NCI-H526 treated with DMSO at 0.1 percent for 48 hours (cell line): Measurements from ENCODE around the gene SLC39A11.
"Not testable (repeated sequence)": the region's sequence is repeated elsewhere in the genome, so short reads cannot be mapped to it uniquely, and the experiment has no call there.

Source experiments
- DNase-seq: peaks from one replicate; lab custom pipeline; 2025; lab: John Stamatoyannopoulos, UW

The SLC39A11 gene

GRCh38 chr17:72832306-72832705 is 260.2 kb downstream of the SLC39A11 start:
- no peak for DNase-seq

DNA sequence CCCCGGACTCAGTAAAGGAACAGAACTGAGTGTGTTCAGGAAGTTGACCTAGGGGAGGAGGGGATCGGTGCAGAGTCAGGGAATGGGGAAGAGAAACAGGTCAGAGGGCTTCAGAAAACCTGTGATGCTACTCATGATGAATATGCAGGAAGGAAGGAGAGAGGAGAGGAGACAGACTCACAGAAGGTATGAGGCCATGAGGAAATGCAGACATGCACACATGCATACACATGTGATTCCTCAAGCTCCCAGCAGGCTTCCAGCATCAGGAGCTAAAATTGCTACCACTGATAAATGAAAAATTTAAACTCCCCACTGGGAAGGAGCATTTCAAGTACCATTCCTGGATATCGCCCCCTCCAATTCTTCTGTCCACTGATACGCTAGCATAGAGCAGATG is 262.6 kb downstream of the SLC39A11 start:
- no peak for DNase-seq

- no peak for DNase-seq
Observed at GRCh38 chr17:72826602-72827001, 265.9 kb downstream of the SLC39A11 start.

DNA sequence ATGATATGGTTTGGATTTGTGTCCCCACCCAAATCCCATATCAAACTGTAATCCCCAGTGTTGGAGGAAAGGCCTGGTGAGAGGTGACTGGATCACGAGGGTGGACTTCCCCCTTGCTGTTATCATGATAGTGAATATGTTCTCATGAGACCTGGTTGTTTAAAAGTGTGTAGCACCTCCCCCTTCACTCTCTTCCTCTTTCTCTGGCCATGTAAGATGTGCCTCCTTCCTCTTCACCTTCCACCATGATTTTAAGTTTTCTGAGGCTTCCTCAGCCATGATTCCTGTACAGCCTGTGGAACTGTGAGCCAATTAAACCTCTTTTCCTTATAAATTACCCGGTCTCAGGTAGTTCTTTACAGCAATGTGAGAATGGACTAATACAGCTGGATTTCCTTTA is 266.4 kb downstream of the SLC39A11 start:
- not testable (repeated sequence) for DNase-seq

DNA sequence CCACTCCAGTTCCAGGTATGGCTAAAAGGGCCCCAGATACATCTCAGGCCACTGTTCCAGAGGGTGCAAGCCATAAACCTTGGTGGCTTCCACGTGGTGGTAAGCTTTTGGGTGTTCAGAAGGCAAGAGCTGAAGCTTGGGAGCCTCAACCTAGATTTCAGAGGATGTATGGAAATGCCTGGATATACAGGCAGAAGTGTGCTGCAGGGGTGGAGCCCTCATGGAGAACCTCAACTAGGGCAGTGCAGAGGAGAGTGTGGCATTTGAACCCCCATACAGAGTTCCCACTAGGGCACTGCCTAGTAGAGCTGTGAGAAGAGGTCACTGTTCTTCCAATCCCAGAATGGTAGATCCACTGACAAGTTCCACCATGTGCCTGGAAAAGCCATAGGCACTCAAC is 267.3 kb downstream of the SLC39A11 start:
- DNase-seq = no peak

- not testable (repeated sequence) for DNase-seq
Observed at GRCh38 chr17:72824267-72824666, 268.2 kb downstream of the SLC39A11 start.

DNA sequence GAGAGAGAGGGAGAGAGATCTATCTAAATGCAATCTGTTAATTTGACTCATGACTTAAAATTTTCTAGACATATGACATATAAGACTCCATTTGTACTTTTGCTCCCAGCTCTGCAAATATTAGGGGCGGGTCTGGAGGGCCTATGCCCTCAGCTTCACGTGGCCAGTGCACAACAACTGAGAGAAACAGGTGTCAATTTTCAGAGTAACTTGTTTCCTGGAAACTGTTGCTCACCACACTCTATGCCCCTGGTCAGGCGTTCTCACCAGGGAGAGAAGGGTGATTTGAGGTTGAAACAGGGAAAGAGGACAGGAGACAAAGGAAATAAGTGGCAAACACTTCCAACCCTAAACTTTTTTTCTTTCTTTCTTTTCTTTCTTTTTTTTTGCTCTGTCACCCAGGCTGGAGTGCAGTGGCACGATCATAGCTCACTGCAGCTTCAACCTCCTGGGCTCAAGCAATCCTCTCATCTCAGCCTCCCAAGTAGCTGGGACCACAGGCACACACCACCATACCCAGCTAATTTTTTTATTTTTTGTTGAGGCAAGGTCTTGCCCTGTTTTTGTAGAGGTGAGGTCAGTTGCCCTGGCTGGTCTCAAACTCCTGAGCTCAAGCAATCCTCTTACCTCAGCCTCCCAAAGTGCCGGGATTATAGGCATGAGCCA is 270.0 kb downstream of the SLC39A11 start:
- DNase-seq = no peak

DNA sequence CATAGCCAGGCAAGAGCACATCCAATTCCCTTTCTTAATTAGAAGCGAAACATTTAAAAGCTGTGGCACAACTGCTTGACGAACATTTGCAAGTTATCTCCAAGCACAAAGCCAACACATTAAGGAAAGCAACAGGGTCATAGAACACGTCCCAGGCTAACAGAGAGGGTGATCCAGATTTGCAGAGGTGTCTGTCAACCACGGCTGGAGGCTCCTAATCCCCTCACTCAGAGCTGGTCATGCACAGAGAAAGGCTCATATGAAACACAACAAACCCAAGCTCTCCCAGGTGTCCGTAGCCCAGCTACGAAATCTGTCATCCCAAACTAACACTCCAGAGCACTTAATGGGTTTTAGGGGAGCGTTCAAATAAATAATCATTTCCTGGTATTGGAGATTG is 276.1 kb downstream of the SLC39A11 start:
- no peak for DNase-seq

- no peak for DNase-seq
Observed at GRCh38 chr17:72813481-72813880, 279.0 kb downstream of the SLC39A11 start.

DNA sequence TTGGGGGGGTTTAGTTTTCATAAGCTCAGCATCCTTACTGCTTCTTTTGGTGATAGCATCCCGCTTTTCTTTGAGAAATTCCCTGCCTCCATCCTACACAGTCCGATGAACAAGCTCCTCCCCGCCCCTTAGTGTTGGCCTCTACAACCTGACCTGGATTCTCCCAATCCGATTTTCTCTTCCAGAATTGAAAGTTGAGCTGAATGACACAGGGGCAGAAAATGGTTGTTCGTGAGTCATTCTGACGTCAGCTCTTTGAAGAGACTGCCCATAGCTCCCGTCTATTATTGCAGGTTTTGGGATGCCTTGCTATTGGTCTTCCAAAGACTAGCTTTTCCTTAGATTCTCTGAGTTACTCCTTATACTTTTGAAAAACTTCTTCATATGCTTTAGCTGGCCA is 279.7 kb downstream of the SLC39A11 start:
- DNase-seq = no peak

DNA sequence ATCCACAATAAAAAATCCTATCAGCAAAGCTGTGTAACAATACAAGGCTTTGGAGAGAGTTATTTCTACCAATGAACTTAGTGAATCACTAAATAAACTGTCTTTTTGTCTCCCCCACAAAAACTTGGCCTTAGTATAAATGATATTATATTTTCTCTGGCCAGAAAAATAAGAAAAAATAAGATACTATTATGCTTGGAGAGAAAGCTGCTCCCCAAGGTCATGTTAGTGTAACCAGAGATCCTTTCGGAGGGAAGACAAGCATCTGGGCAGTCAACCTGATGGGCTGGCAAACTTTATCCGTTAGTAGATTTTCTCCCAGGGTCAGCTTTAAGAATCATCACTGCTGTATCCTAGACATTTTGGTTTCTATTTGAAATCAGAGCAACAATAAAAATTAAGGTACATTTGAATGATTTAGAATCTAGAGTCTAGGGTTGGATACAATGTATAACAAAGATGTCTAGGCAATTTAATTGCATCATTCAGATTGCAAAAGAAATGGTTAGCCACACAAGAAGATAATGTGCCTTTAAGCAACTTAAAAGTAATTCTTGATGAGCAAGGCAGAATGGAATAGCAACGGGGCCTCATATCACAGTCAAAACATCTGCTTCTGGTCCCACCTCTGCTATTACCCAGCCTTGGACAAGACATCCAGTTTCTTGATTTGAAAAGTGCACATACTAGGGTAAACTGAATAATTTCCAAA is 280.4 kb downstream of the SLC39A11 start:
- no peak for DNase-seq

DNA sequence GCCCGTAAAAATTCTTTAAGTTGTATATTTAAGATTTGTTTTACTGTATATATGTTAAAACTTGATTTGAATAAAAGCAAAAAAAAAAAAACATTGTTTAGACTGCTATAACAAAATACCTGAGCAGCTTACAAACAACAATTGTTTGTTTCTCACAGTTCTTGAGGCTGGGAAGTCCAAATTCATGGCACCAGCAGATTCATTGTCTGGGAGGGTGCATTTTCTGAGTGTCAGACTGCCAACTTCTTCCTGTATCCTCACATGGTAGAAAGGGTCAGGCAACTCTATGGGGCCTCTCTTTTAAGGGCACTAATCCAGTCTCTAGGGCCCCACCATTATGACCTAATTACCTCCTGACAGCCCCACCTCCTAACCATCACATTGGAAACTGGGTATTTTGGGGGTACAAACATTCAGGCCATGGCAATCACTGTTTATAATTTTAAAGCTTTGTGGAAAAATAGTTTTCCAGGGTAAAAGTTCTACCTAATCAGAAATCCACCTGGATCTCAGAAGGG is 281.4 kb downstream of the SLC39A11 start:
- DNase-seq = no peak

GRCh38 chr17:72806011-72806410 is 286.5 kb downstream of the SLC39A11 start:
- DNase-seq = no peak

GRCh38 chr17:72804949-72805707 is 287.4 kb downstream of the SLC39A11 start:
- no peak for DNase-seq

GRCh38 chr17:72802726-72803125 is 289.8 kb downstream of the SLC39A11 start:
- DNase-seq = no peak

DNA sequence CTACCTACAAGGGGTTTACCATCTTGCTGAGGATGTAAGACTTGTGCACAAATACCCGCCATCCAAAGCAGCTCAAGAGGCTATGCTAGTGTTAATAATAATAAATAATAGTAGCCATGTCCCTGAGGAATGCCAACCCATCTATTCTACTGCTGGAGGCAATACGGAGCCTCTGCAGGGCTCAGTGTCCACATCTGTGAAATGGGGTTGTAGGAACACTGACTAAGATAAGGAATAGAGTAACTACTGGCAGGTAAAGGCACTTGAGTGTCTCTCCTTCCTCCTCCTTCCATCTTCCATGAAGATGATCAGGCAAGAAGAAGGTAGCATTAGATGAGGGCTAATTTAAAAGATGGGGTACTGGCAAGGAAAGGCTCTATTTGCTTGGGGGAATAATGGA is 295.3 kb downstream of the SLC39A11 start:
- DNase-seq = no peak

- no peak for DNase-seq
Observed at GRCh38 chr17:72795941-72796340, 296.5 kb downstream of the SLC39A11 start.

DNA sequence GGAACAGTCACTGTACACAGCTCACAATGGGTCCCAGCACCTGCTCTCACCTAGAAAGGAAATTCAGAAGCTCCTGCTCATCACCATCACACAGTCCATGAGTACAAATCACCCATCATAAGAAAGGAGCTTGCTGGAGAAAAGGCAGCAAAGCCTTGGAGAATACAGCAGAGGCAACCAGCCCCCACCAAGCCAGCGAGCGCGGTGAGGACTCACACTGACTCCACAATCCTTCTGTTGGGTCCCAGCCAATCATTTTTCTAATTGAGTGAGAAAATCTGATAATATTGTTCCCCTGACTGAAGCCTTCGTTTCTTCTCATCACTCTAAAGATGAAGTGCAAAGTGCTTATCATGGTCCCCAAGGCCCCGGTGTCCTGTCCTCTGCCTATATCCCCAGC is 298.3 kb downstream of the SLC39A11 start:
- DNase-seq = no peak

- DNase-seq = no peak
Observed at GRCh38 chr17:72792771-72793170, 299.7 kb downstream of the SLC39A11 start.

DNA sequence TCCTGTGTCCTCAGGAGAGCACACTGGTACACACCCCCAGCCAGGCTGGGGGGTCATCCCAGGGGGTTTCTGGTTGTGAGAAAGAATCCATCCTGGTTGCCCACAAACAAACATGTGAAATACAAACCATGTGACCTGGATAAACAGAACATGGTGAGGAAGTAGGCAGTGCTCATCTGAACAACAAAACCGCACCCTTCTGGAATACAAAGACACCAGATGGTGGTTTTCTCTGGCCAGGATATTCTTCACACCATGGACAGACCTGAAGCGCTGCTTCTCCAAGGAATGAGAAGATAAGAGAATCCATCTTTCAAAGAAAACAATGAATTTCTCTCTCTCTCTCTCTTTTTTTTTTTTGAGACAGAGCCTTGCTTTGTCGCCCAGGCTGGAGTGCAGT is 302.3 kb downstream of the SLC39A11 start:
- no peak for DNase-seq

DNA sequence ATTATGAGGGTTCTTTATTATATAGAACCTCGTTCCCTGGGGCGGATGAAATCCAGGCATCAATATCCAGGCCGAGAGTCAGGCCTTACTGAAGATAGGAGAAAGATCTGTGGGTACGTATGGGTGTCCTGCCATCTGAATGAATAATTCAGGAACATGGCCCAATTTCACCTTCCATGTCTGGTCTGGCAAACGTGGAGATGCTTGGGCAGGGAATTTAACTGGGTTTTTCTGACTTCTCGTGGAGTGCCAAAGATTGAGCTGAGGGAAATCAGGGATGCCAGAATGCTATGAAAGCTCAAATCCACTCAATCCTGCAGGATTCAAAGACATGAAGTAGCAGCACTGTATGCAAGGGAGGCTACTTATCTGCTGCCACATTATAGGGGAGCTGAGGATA is 302.8 kb downstream of the SLC39A11 start:
- no peak for DNase-seq

- no peak for DNase-seq
Observed at GRCh38 chr17:72788950-72789585, 303.4 kb downstream of the SLC39A11 start.
